ENCODE results near the gene RPS19. TPM values are rescaled to one million over a fixed set of nuclear protein-coding genes. Genes with fewer than 3 reads are reported as not detected.

RPS19 gene
- total and polyA plus RNA-seq, 2 donors (not counting 1 experiment from before 2014, with no cell fraction given): 1,320 to 2,197 TPM

GRCh38 chr19:41845051-41845590 is 14.9 kb upstream of the RPS19 start:
- H3K4me1 ChIP-seq (ENCODE audit: control insufficient read depth, extremely low read depth, insufficient read depth, low read length): no peaks in the 10 kb centered on the region
- H3K79me2 ChIP-seq (ENCODE audit: control insufficient read depth, insufficient read depth, low read length): no peaks in the 10 kb centered on the region
- no peak for DNase-seq (ENCODE audit: low read depth in 2 of 2)
- H4K20me1 ChIP-seq (ENCODE audit: control insufficient read depth, extremely low read depth, insufficient read depth, low read length): no peaks in the 10 kb centered on the region
- no peak overlapping the region for H3K9ac ChIP-seq (ENCODE audit: insufficient read depth, low read length)
- no peak overlapping the region for H3K4me2 ChIP-seq (ENCODE audit: extremely low read depth, insufficient read depth, low read length)
- no peak for TF ChIP-seq CTCF (conservative IDR thresholded peaks at IDR 0.05 in 1 of 2, IDR thresholded peaks at IDR 0.05 in 1 of 2; ENCODE audit: low read depth in 1 of 2, low read length in 2 of 2)
- no peak for TF ChIP-seq EZH2 (IDR thresholded peaks at IDR 0.05; ENCODE audit: low read length, missing control alignments)
- H3K9me3 ChIP-seq (ENCODE audit: control insufficient read depth, insufficient read depth, low read depth, low read length): no peaks in the 10 kb centered on the region
- H3K36me3 ChIP-seq (ENCODE audit: control insufficient read depth, insufficient read depth, low read length): no peaks in the 10 kb centered on the region
- H2AFZ ChIP-seq (ENCODE audit: low read length): no peak overlapping the region
- no peak overlapping the region for H3K27ac ChIP-seq (ENCODE audit: insufficient read depth, low read length)
- H3K27me3 ChIP-seq (ENCODE audit: control insufficient read depth, insufficient read depth, low read length): peaks cover 2% of the 10 kb centered on the region
- H3K4me3 ChIP-seq (replicated peaks in 1 of 4; ENCODE audit: control extremely low read depth in 1 of 4, insufficient read depth in 1 of 4, low read depth in 3 of 4, low read length in 4 of 4): no peak overlapping the region

GRCh38 chr19:41847351-41848105 is 12.5 kb upstream of the RPS19 start:
- Histone ChIP-seq H3K4me1 (ENCODE audit: control insufficient read depth, extremely low read depth, insufficient read depth, low read length) (no peaks in the 10 kb centered on the region), H3K36me3 (ENCODE audit: control insufficient read depth, insufficient read depth, low read length) (no peaks in the 10 kb centered on the region), H3K27ac (ENCODE audit: insufficient read depth, low read length) (no peak overlapping the region), H4K20me1 (ENCODE audit: control insufficient read depth, extremely low read depth, insufficient read depth, low read length) (no peaks in the 10 kb centered on the region), H2AFZ (ENCODE audit: low read length) (no peak overlapping the region), H3K4me3 (replicated peaks in 1 of 4; ENCODE audit: control extremely low read depth in 1 of 4, insufficient read depth in 1 of 4, low read depth in 3 of 4, low read length in 4 of 4) (no peak overlapping the region), H3K4me2 (ENCODE audit: extremely low read depth, insufficient read depth, low read length) (no peak overlapping the region), H3K9me3 (ENCODE audit: control insufficient read depth, insufficient read depth, low read depth, low read length) (no peaks in the 10 kb centered on the region), H3K27me3 (ENCODE audit: control insufficient read depth, insufficient read depth, low read length) (peaks cover 15% of the 10 kb centered on the region), H3K9ac (ENCODE audit: insufficient read depth, low read length) (no peak overlapping the region), H3K79me2 (ENCODE audit: control insufficient read depth, insufficient read depth, low read length) (no peaks in the 10 kb centered on the region)
- TF ChIP-seq CTCF (conservative IDR thresholded peaks at IDR 0.05 in 1 of 2, IDR thresholded peaks at IDR 0.05 in 1 of 2; ENCODE audit: low read depth in 1 of 2, low read length in 2 of 2) (no peak), EZH2 (IDR thresholded peaks at IDR 0.05; ENCODE audit: low read length, missing control alignments) (no peak)
- DNase-seq (ENCODE audit: low read depth in 2 of 2): no peak

- Histone ChIP-seq H3K79me2 (ENCODE audit: control insufficient read depth, insufficient read depth, low read length) (no peaks in the 10 kb centered on the region), H2AFZ (ENCODE audit: low read length) (no peak overlapping the region), H3K9ac (ENCODE audit: insufficient read depth, low read length) (no peak overlapping the region), H3K27me3 (ENCODE audit: control insufficient read depth, insufficient read depth, low read length) (peaks cover 18% of the 10 kb centered on the region), H3K27ac (ENCODE audit: insufficient read depth, low read length) (no peak overlapping the region), H3K4me1 (ENCODE audit: control insufficient read depth, extremely low read depth, insufficient read depth, low read length) (no peaks in the 10 kb centered on the region), H3K4me3 (replicated peaks in 1 of 4; ENCODE audit: control extremely low read depth in 1 of 4, insufficient read depth in 1 of 4, low read depth in 3 of 4, low read length in 4 of 4) (no peak overlapping the region), H4K20me1 (ENCODE audit: control insufficient read depth, extremely low read depth, insufficient read depth, low read length) (no peaks in the 10 kb centered on the region), H3K9me3 (ENCODE audit: control insufficient read depth, insufficient read depth, low read depth, low read length) (no peaks in the 10 kb centered on the region), H3K36me3 (ENCODE audit: control insufficient read depth, insufficient read depth, low read length) (no peaks in the 10 kb centered on the region), H3K4me2 (ENCODE audit: extremely low read depth, insufficient read depth, low read length) (no peak overlapping the region)
- TF ChIP-seq CTCF (conservative IDR thresholded peaks at IDR 0.05 in 1 of 2, IDR thresholded peaks at IDR 0.05 in 1 of 2; ENCODE audit: low read depth in 1 of 2, low read length in 2 of 2): no peak
- TF ChIP-seq EZH2 (IDR thresholded peaks at IDR 0.05; ENCODE audit: low read length, missing control alignments): no peak
- DNase-seq (ENCODE audit: low read depth in 2 of 2): no peak
These were observed 11.4 kb upstream of the RPS19 start for GRCh38 chr19:41848666-41849065.
